GM12872 (cell line): ENCODE measurements around the gene USP17L11.
"Not testable (repeated sequence)": the region's sequence is repeated elsewhere in the genome, so short reads cannot be mapped to it uniquely, and the experiment has no call there.

Experiments
- CTCF ChIP-seq: IDR thresholded peaks from 3 replicates; pipeline ENCODE4 v1.5.1; 2011; ENCODE audit warnings: low read depth, mild to moderate bottlenecking, low read length, moderate library complexity; ENCODE audit not compliant: insufficient read depth

Gene USP17L11

GRCh38 chr4:9215105-9215504, at the start of gene USP17L11:
USP17L11 (plus strand) TSS chr4:9215405; CDS start chr4:9215405, 0 bp downstream.
- not testable (repeated sequence) for TF ChIP-seq CTCF

- TF ChIP-seq CTCF: not testable (repeated sequence)
Observed at GRCh38 chr4:9169791-9170459, 45.3 kb upstream of the USP17L11 start, which contains the start of gene FAM90A26. FAM90A26 (plus strand) TSS chr4:9170409; CDS start chr4:9173173, 2,764 bp downstream.

GRCh38 chr4:9210357-9210756, 4.8 kb upstream of the USP17L11 start, which contains the start of gene USP17L10:
USP17L10 (plus strand) TSS chr4:9210657; CDS start chr4:9210657, 0 bp downstream.
- TF ChIP-seq CTCF: not testable (repeated sequence)

GRCh38 chr4:9219852-9220251, 4.6 kb downstream of the USP17L11 start, which contains the start of gene USP17L12:
USP17L12 (plus strand) TSS chr4:9220152; CDS start chr4:9220152, 0 bp downstream.
- TF ChIP-seq CTCF: not testable (repeated sequence)

GRCh38 chr4:9224596-9224995, 9.4 kb downstream of the USP17L11 start, which contains the start of gene USP17L13:
USP17L13 (plus strand) TSS chr4:9224896; CDS start chr4:9224896, 0 bp downstream.
- TF ChIP-seq CTCF: not testable (repeated sequence)

- TF ChIP-seq CTCF: not testable (repeated sequence)
Observed at GRCh38 chr4:9234085-9234484, 18.9 kb downstream of the USP17L11 start, which contains the start of gene USP17L15. USP17L15 (plus strand) TSS chr4:9234385; CDS start chr4:9234385, 0 bp downstream.

GRCh38 chr4:9243579-9243978, 28.4 kb downstream of the USP17L11 start, which contains the start of gene USP17L17:
USP17L17 (plus strand) TSS chr4:9243879; CDS start chr4:9243879, 0 bp downstream.
- TF ChIP-seq CTCF: not testable (repeated sequence)
